SK-N-SH treated with all-trans-retinoic acid at 6 μM for 48 hours (cell line): ENCODE data around the gene TNRC6A.

Experiments used
- SNAI2 ChIP-seq: fragments of 250-450 bp; sonication (Bioruptor Pico); IDR thresholded peaks from 2 replicates; pipeline ENCODE4 v1.5.0; 2020; ENCODE audit warnings: mild to moderate bottlenecking, moderate library complexity
- TF ChIP-seq, protein P1 (sequence below): fragments of 250-450 bp; sonication (Bioruptor Pico); IDR thresholded peaks from 2 replicates; pipeline ENCODE4 v1.5.1; 2021; ENCODE audit warnings: mild to moderate bottlenecking, moderate library complexity

DNA sequence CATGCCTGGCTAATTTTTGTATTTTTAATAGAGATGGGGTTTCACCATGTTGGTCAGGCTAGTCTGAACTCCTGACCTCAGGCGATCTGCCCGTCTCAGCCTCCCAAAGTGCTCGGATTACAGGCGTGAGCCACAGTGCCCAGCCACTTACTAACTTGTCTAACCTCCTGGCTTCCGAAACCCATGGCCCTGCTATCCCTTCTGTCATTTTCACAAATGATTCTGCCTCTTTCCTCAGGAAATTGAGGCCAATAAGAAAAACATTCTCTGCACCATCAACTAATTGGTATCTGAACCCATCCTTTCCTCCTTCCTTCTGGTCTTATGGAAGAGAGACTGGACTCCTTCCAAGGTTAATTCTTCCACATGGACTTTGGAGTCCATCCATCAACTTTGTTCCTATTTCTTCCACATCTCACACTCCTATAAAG, 27.9 kb upstream of the TNRC6A start:
- TF ChIP-seq, protein P1, sequence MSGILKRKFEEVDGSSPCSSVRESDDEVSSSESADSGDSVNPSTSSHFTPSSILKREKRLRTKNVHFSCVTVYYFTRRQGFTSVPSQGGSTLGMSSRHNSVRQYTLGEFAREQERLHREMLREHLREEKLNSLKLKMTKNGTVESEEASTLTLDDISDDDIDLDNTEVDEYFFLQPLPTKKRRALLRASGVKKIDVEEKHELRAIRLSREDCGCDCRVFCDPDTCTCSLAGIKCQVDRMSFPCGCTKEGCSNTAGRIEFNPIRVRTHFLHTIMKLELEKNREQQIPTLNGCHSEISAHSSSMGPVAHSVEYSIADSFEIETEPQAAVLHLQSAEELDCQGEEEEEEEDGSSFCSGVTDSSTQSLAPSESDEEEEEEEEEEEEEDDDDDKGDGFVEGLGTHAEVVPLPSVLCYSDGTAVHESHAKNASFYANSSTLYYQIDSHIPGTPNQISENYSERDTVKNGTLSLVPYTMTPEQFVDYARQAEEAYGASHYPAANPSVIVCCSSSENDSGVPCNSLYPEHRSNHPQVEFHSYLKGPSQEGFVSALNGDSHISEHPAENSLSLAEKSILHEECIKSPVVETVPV (CRISPR knock-in tag): no peak
- TF ChIP-seq SNAI2 (CRISPR knock-in tag): no peak
